Activated CD4-positive, alpha-beta T cell treated with anti-CD3 and anti-CD28 coated beads, Interleukin-2, amount 50 U/mL, for 4 hours (primary cell): ENCODE data around the gene HLA-DPA1.
"Not testable (repeated sequence)": the region's sequence is repeated elsewhere in the genome, so short reads cannot be mapped to it uniquely, and the experiment has no call there.

Experiments used
- DNase-seq, 2 experiments: peaks; one replicate each; pipeline ENCODE4 v3.0.0-alpha.2; 2020

HLA-DPA1 gene

DNA sequence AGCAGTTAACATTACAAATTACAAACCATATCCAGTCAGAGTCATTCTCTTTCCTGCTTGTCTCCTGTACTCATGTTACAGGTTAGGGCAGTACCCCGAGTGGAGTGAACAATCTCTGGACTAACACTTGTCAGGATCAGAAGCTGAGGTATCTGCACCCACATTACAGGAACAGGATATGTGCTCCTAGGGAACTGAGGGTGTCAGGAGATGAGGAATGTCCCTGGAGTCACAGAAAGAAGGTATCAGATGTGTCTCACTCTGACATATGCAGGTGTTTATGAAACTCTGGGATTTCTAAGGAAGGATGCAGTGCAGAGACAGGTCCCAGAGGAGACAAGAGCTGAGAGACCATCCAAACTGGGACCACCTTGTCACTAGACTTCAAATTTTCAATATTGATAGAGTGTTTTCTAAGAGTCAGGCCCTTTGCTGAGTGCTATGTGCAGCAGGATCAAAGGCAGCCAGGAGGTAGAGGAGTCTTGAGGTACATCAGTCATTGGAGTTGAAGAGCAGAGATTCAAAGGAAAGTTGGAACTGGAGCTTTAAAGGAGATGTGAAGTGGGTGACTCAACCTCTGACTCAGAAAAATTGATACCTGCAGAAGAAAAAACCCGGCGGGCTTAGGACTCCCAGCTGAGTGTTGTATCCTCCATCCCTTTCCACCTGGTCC lies 14.9 kb upstream of the HLA-DPA1 start:
- no peak for DNase-seq

DNA sequence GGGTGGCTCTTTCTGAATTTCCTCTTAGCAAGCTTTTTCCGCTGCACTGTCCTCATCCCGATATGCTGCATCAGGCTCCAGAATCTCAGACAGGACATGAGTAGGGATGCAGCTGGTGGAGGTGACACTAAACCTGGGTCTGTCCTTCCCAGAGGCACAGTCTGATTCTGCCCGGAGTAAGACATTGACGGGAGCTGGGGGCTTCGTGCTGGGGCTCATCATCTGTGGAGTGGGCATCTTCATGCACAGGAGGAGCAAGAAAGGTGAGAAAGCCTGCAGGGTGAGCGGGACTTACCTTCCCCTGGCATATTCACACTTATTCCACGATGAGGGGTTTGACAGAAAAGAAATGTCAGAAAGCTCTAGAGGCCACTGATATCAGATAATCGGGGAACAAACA lies 12.2 kb upstream of the HLA-DPA1 start:
- no peak for DNase-seq

DNA sequence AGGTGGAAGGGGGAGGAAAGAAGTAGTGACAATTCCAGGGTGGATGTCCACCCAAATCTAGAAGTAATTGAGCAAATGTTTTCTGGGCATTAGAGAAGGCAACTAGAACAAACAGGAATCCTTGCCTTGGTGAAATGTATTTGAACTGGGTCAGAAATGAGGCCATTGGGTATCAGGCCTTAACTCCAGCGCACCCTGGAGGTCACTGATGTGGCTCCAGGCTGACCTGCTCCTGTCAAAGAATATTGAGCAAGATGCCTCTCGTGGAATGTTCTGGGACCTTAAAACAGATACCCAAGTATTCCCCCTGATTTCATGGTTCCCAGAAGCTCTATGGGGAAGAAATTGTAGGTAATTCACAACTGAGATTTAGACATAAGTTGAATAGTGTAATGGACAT lies 9.3 kb upstream of the HLA-DPA1 start:
- DNase-seq: no peak

DNA sequence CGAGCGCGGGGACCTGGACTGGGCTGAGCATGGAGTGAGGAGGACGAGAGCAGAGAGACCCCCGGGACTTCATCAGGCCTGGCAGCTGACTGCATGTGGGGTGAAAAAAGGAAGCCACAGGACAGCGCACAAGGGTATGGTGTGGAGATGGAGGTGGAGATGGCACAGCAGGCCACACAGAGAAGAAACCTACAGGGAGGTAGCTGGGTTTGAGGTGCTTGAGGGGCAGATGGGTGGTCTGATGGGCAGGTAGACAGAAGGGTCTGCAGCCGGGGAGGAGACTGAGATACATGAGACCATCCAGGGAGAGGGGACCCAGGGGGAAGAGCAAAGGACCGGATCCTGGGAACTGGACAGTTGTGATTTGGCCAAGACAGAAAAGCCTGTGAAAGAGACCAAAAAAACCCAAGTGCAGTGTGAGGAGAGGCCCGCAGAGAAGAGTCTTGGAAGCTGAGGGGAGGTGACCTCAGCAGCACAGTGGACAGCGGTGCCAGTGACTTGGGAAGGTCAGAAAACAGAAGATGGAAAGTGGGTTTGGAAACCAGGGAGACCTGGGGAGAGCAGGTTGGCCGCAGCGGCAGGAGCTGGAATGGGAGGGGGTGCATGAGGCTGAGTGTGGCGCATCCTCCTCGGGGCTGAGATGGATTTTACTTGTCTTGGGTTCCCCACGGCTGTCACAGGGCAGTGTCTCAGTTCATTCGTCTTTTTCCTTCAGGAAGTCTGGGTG lies 7.8 kb upstream of the HLA-DPA1 start:
- DNase-seq: no peak

DNA sequence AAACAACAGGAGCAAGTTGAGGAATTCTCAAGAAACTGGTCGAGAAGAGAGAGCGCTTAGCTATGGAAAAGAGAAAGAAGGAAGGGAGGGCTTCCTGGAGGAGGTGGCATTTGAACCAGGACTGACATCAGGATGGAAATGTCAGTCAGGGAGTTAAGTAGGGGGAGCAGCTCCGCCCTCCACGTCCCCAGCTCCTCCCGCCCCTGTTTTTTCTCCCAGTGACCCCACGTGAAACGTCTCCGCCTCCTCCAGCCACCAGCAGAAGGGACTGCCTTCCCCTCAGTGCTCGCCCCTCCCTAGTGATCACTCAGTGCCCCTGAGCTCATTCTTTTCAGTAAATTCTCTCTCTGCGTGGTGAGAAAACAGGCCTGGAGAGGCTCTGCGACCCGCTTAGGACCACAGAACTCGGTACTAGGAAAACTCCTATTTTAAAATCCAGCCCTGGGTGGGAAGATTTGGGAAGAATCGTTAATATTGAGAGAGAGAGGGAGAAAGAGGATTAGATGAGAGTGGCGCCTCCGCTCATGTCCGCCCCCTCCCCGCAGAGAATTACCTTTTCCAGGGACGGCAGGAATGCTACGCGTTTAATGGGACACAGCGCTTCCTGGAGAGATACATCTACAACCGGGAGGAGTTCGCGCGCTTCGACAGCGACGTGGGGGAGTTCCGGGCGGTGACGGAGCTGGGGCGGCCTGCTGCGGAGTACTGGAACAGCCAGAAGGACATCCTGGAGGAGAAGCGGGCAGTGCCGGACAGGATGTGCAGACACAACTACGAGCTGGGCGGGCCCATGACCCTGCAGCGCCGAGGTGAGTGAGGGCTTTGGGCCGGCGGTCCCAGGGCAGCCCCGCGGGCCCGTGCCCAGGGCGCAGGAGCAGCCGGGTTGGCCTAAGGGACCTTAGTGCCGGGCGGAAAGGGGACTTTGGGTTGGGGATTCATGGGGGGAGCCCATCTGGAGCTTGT lies 7.0 kb upstream of the HLA-DPA1 start:
- DNase-seq: no peak

DNA sequence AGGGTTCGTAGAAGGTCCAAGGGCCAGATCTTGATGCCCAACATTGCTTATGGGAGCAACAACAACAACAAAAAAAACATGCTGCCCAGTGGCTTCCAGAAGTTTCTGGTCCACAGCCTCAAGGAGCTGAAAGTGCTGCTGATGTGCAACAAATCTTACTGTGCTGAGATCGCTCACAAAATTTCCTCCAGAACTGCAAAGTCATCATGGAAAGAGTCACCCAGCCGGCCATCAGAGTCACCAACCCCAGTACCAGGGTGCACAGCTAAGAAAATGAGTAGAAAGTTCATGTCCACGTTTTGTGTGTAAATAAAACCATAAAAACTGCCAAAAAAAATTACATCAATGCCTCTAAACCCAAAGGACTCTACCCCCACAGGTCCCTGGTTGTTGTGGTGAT lies 6.1 kb upstream of the HLA-DPA1 start:
- no peak for DNase-seq

DNA sequence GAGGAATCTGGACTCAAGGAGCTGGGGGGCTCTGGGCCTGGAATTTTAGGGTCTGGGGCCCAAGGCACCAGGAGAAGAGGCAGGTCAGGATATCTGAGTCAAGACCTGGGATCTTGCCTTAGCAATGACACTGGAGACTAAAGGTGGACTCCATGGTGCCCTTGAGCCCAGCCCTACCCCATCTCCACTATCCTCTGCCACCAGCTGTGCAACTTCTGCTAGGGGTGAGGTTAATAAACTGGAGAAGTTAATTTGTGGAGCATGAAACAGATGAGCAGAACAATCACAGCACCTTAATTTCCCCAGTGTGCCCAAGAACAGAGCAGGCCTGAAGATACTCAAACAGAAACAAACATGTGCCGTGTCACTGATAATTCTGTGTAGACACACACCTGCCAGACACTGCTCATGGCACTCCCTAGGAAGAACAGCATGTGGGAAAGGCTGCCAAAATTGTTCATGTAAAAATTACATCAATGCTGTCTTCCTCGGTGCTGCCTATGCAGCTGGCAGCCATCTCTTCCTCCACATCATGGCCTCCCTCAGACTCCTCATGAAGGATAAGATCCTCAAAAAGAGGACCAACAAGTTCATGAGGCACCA lies 5.6 kb upstream of the HLA-DPA1 start:
- no peak for DNase-seq

DNA sequence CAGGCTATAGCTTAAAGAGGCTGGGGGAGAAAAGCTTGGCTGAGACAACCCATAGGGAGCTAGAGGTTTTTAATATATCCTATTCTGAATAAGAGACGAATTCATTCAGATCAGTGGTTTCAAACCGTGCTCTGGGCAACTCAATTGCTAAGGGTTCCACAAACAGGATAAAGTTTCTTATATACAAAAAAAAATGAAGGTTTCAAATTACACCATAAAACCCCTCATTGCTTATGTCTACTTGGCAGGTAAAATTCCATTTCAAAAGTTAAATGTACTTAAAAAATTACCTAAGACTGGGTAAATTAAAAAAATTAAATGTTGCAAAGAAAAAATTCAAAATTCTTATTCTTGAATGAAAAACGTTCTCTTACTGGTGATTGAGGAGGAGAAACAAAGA lies 5.0 kb upstream of the HLA-DPA1 start:
- DNase-seq: no peak

DNA sequence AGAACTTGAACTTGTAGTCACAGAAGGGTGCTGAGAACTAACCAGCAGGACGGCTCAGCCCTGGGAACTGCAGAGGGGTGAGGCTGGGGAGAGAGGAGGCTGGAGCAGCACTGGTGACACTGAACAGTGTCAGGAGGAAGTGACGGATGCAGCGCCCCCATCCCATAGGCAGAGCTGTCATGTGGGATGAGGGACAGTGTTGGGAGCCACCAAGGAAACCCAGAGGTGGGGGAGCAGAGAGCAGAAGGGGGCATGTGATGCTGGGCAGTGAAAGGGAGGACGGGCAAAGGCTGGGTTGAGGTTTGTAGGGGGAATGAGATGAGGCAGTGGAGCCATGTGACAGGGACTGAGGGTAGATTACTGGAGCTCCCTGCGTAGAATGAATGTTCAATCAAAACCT lies 4.5 kb upstream of the HLA-DPA1 start:
- DNase-seq: no peak

DNA sequence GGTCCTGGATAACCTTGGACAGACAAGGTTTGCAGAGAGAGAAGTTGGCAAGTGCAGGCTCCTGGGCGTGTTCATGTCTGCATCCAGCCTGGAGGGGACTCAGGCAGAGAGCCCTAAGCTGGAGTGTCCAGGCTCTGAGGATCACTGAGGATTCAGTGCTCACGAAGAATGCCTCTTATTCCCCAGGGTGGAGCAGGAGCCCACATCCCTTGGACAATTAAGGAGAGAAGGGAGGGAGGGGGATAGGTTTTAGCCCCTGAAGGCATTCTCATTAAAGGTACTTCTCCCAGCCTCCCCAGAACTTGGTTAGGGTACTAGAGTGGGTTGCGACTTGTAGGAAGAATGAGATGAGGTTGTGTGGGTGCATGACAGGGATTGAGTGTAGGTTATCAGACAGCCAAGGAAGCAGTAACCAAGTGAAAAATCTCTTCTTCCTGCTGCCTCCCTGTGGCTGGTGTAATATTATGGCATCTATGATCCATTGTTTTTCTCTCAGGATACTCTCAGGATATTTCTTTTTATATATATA lies 3.0 kb upstream of the HLA-DPA1 start:
- no peak for DNase-seq

DNA sequence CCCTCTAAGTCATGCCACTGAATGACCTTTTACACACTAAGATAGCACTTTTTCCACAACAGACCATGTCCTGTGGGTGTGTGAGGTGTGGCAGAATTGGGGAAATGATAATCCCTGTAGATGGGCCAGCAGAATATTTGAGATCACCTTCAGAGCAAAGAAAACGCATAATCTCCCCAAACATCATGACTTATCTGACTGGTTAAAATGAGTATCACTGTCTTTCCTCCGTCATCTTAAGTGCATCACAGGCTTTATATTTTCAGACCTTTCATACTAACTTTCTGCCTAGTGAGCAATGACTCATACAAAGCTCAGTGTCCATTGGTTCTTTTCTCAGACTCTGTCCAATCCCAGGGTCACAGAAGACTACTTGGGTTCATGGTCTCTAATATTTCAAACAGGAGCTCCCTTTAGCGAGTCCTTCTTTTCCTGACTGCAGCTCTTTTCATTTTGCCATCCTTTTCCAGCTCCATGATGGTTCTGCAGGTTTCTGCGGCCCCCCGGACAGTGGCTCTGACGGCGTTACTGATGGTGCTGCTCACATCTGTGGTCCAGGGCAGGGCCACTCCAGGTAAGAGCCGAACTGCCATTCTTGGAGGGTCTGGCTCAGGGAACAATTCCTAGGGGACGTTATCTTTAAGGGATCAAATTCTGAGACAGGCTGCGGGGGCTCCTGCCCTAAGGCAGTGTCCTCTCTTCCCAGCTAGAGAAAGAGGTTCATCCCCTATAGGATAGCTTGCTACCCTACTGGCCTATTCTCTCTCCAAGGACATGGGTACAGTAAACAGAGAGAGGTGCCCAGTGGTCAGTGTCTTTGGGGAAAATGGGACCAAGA lies 2.3 kb upstream of the HLA-DPA1 start, which contains the start of gene HLA-DPB1:
Gene HLA-DPB1 (plus strand): TSS at position 423 of the 838 bp plus-strand sequence. CDS start 52 bp downstream, at position 475.
- DNase-seq: no peak

DNA sequence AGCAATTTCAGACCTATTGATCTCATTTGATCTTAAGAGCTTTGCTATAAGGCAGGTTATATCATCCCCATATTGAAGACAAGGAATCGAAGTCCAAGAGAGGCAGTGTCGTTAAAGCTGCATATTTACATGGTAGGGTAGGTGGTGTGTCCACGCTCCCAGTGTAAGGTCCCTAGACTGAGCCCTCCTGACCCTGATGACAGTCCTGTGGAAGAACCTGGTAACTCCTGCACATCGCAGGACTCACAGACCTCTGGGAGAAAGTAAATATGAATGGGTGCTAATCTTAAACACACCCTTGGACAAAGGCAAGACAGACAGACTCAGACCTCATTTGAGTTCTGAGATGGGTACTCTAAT lies 1.7 kb upstream of the HLA-DPA1 start:
- no peak for DNase-seq

DNA sequence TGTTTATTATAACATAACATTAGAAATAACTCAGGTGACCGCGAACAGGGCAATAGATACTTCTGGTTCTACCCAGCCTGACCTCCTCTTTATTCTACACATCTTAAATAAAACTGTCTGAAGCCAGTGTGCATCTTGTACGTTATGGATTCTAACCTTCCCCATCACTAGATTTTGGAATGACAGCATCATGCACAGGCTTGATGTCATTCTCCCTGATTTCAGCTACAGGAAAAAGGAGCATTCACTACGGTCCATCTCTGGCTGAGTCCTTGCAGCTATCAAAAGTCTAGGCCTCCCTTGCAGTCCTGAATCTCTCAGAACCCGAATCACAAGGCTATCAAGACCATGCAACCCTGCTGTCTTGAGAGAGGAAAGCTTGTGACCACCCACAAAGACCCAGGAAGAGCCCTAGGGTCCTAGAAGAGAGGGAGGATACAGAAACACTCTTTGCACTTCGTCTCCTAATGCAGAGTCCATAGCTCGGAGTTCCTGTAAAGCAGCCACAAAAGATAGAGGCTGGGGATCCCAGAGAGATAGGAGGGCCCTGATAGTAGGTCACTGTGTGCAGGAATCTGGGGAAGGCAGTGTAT lies 845 bp downstream of the HLA-DPA1 start:
- DNase-seq: no peak

DNA sequence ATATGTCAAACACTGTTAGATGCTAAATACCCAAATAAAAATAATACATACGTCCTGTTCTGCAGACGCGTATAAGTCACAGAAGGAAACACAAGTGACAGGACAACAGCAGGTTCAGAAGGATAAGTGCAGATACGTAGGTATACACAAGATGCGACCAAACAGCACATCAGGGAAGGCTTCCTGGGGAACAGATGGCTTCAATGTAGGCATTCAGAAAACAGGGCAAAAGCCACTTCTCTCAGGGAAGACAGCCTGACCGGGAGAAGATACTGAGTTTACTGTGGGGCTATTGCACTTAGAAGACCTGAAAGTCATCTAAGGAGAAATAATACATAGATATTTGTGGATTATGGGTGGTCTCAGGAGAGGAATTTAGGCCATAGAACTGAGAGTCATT lies 1.9 kb downstream of the HLA-DPA1 start:
- no peak for DNase-seq

DNA sequence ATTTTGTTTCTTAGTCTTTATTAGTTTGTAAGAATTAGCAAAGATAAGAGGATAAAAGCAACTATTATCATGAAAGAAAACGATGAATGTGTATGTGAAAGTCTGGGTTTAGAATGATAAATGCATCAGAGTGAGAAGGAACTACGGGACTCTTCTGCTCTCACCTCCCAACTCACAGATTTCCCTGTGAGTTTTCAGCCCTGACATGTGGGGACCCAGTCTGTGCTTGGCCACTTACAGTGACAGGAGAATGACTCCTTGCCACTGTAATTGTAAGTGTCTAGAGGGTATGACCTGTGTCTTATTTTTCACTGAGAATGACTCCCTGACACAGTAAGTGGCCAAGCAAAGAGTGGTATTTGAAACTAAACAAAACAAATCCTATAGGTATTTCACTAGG lies 2.5 kb downstream of the HLA-DPA1 start:
- no peak for DNase-seq

DNA sequence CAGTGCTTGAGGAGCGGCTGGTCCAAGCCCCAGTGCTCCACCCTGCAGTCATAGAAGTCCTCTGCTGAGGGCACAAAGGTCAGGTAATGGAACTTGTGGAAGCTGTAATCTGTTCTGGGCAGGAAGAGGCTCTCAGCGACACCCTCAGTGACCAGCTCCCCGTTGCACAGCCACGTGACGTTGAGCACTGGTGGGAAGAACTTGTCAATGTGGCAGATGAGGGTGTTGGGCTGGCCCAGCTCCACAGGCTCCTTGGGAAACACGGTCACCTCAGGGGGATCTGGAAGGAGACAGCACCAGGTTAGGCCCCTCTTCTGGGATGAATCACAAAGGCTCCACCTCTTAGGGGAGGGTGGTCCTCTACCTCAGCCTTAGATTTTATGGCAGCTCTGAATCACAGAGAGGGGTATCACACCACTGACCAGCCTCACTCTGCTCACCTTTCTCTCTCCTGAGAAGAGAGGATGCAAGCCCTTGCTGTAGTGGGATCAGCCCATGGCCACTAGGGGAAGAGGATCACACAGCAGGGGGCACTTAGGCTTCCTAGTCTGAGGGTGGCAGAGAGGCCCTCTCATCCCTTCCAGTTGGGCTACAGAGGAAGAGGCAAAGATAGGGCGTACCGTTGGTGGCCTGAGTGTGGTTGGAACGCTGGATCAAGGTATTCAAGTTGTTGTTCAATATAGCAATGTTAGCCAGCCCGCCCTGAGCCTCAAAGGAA lies 4.3 kb downstream of the HLA-DPA1 start:
- DNase-seq: no peak

DNA sequence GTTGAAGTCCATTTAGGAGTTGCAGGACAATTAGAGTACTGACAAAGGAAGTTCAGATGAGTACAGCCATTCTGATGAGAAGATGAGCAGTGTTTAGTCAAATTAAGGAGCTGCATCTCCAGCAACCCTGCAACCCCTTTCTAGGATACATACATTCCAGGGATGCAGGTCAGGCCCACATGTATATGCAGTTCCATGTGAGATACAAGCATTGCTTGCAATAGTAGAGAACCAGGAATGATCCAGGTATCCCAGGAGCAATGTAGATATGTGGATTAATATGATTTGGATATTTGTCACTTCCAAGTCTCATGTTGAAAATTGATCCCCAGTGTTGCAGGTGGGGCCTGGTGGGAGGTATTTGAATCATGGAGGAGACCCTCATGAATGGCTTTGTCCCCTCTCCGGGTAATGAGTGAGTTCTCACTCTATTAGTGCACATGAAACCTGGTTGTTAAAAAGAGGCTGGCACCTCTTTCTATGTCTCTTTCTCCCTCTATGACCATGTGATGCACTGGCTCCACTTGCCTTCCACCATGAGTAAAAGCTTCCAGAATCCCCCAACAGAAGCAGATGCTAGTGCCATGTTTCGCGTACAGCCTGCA lies 6.4 kb downstream of the HLA-DPA1 start:
- no peak for DNase-seq

DNA sequence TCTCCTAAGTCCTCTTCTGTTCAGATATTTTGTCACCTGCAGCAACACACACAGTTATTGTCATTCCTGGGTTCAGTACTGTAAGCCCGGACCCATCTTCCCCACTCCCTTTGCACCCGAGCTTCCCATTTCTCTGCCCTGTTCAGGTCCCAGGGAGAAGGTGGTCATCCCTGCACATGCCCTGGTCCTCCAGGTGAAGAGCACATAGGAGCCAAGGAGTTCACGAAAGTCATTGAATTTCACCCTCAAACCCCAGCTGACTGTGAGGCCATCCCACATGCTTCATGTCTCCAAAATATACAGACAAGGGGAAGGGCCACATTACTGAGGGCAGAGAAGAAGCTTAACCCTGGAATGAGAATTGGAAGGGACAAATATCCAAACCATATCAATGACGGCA lies 8.1 kb downstream of the HLA-DPA1 start:
- no peak for DNase-seq

DNA sequence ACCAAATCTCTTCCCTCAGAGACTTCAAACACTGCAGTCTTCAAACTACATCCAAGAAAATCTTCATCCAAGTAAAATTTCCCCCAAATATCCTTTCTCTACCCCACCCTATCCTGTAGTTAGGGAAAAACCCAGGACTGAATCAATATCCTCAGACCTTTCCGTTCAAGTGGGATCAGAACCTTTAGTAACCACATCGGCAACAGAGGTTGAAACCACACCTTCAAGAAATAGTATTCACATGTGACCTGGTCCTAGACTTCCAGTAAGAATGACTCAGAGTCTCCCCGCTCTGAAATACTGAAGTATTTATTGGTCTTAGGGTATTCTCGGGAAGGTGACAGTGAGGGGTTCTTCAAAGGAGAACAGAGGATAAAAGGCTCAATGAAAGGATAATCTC lies 8.7 kb downstream of the HLA-DPA1 start:
- no peak for DNase-seq

DNA sequence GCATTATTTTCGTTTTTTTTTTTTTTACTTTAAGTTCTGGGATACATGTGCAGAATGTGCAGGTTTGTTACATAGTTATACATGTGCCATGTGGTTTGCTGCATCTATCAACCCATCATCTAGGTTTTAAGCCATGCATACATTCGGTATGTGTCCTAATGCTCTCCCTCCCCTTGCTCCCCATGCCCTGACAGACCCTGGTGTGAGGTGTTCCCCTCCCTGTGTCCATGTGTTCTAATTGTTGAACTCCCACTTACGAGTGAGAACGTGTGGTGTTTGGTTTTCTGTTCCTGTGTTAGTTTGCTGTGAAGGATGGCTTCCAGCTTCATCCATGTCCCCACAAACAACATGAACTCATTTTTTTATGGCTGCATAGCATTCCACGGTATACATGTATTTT lies 10.0 kb downstream of the HLA-DPA1 start:
- not testable (repeated sequence) for DNase-seq
